Stimulated activated memory B cell treated with anti-CD40 and anti-IgM and Interleukin-4, amounts not matched to agents 10 μg/mL and 1 μg/mL and 100 μg/mL, for 72 hours (primary cell): ENCODE data around the gene CLDN2.

ENCODE experiments used
- ATAC-seq: fragments of 150-1000 bp; cut with Tn5 transposase; 2 replicates; pipeline ENCODE4 v1.10.0; 2021
- H3K27ac Mint-ChIP-seq: one replicate; pipeline ENCODE4 v1.8.0; 2022; ENCODE audit warnings: mild to moderate bottlenecking, mixed read lengths
- H3K27me3 Mint-ChIP-seq: one replicate; pipeline ENCODE4 v1.8.0; 2022; ENCODE audit warnings: mixed read lengths
- H3K36me3 Mint-ChIP-seq: one replicate; pipeline ENCODE4 v1.8.0; 2022; ENCODE audit warnings: mixed read lengths
- H3K4me1 Mint-ChIP-seq: one replicate; pipeline ENCODE4 v1.8.0; 2022; ENCODE audit warnings: mixed read lengths
- H3K4me3 Mint-ChIP-seq: one replicate; pipeline ENCODE4 v1.8.0; 2022; ENCODE audit warnings: mild to moderate bottlenecking, moderate library complexity, mixed read lengths
- H3K9me3 Mint-ChIP-seq: one replicate; pipeline ENCODE4 v1.8.0; 2022; ENCODE audit warnings: mixed read lengths

The CLDN2 gene

GRCh38 chrX:106903291-106903824 is 16.8 kb upstream of the CLDN2 start, which contains the start of gene RIPPLY1:
Gene RIPPLY1, minus strand, starts transcription at chrX:106903341. Its CDS starts 54 bp downstream, at chrX:106903287.
- H3K36me3 Mint-ChIP-seq: no peaks in the 10 kb centered on the region
- no peak within 1 kb of the TSS for H3K4me3 Mint-ChIP-seq
- ATAC-seq: no peak
- no peaks in the 10 kb centered on the region for H3K27me3 Mint-ChIP-seq
- H3K27ac Mint-ChIP-seq: no peak within 1 kb of the TSS
- no peaks in the 10 kb centered on the region for H3K4me1 Mint-ChIP-seq
- H3K9me3 Mint-ChIP-seq: no peaks in the 10 kb centered on the region

DNA sequence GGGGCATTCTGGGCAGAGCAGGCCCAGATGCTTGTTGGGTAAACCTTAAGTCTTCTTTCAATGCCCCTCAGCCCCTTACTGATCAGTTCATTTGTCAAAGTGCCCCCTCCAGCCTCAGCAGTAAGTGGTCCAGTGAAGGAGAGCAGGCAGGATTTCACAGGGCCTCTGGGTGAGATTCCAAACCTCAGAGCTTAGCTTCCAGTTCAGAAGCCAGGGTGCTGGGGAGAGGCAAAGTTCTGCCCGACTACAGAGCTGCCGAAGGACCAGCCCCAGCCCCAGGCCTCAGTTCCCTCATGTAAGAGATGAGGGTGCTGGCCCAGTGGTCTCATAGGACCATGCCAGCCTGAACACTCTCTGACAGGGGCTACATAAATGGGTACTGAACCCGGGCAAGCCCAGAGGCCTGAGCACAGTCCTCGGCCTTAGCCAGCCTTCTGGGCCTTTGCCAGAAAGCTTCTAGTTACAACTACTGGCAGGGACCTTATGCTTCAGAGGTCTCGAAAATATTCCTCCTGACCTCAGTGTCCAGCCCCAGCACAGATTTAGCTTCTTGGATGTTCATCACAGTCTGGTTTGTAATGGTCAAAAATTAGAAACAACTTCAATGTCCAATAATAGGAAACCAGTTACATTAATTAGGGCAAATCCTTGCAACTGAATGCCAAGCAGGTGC is 16.2 kb upstream of the CLDN2 start:
- Mint-ChIP-seq H3K36me3 (no peaks in the 10 kb centered on the region), H3K27me3 (no peaks in the 10 kb centered on the region), H3K4me1 (no peaks in the 10 kb centered on the region), H3K9me3 (no peaks in the 10 kb centered on the region), H3K27ac (no peak overlapping the region), H3K4me3 (no peak overlapping the region)
- no peak for ATAC-seq

DNA sequence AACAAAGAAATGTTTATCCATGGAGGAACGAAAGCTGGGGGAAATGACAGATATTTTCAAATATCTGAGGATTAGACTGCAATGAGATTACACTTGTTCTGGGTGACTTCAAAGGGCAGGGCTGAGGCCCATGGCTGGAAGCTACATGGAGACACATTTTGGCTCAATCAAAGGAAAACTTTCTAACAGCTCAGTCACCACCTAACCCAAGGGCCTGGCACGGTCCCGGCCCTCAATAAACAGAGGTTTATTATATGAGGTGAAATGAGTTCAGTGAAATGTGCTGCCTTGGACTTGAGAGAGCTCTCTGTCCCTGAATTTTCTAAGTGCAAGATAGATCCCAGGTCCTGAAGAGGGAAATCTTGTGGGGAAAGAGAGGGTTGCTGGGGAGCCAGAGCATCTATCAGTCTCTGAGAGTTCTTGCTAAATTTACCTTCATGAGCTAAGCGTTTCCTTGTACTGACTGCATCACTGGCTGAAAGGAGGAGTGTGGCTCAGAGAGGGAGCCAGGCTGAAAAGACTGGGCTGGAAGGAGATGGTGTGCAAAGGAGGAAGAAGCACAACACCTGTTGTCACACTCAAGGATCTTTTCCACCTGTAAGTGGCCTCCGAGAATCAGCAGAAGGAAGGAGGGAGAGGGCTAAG is 15.0 kb upstream of the CLDN2 start:
- no peak overlapping the region for H3K4me3 Mint-ChIP-seq

DNA sequence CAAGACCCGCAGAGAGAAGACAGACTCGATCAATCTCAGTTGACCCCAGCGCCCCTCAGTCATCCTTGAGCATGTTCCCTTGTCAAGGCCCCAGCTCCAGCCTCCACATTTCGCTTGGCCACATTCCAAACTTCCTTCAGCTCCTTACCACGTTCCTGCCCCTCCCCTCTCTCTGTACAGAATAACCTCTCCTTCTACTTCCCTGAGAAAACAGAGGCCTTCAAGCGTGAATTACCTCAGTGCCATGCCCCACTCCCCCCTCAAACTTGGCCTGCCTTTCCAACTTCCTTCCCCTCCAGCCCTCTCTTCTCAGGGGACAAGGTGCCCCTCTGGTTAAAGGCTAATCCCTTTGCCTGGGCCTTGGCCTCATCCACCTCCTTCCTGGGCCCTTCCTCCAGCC is 13.8 kb upstream of the CLDN2 start:
- Mint-ChIP-seq H3K27ac (no peak overlapping the region), H3K4me1 (no peaks in the 10 kb centered on the region), H3K4me3 (no peak overlapping the region), H3K27me3 (no peaks in the 10 kb centered on the region), H3K36me3 (no peaks in the 10 kb centered on the region), H3K9me3 (no peaks in the 10 kb centered on the region)
- no peak for ATAC-seq

More for the DNA sequence above, 15.0 kb upstream of the CLDN2 start:
- Mint-ChIP-seq H3K27ac (no peak overlapping the region), H3K36me3 (no peaks in the 10 kb centered on the region), H3K4me1 (no peaks in the 10 kb centered on the region), H3K27me3 (no peaks in the 10 kb centered on the region), H3K9me3 (no peaks in the 10 kb centered on the region)
- no peak for ATAC-seq

DNA sequence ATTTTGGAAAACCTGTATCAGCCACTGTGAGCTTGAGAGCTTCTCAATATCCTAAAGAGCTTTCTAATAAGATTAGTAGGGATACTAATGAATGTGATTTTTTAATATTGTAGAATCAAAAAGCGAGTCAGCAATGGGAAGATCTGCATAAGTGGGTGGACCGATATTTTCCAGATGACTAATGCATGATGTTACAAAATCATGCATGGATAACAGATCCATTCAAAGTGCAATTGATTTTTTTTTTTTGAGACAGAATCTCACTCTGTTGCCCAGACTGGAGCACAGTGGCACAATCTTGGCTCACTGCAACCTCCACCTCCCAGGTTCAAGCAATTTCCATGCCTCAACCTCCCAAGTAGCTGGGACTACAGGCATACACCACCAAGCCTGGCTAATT is 7.3 kb upstream of the CLDN2 start:
- H3K4me1 Mint-ChIP-seq: no peaks in the 10 kb centered on the region
- H3K36me3 Mint-ChIP-seq: no peaks in the 10 kb centered on the region
- no peak overlapping the region for H3K27ac Mint-ChIP-seq
- H3K9me3 Mint-ChIP-seq: no peaks in the 10 kb centered on the region
- H3K4me3 Mint-ChIP-seq: no peak overlapping the region
- peaks cover 22% of the 10 kb centered on the region for H3K27me3 Mint-ChIP-seq
- ATAC-seq: no peak

- Mint-ChIP-seq H3K9me3 (no peaks in the 10 kb centered on the region), H3K27me3 (peaks cover 24% of the 10 kb centered on the region), H3K27ac (no peak overlapping the region), H3K4me1 (no peaks in the 10 kb centered on the region), H3K4me3 (no peak overlapping the region), H3K36me3 (no peaks in the 10 kb centered on the region)
- ATAC-seq: no peak
These were observed 2.2 kb upstream of the CLDN2 start for GRCh38 chrX:106917830-106918500.

- Mint-ChIP-seq H3K36me3 (no peaks in the 10 kb centered on the region), H3K27me3 (peaks cover 10% of the 10 kb centered on the region), H3K27ac (no peak overlapping the region), H3K4me3 (no peak overlapping the region), H3K4me1 (no peaks in the 10 kb centered on the region), H3K9me3 (no peaks in the 10 kb centered on the region)
- no peak for ATAC-seq
These were observed 1.4 kb downstream of the CLDN2 start for GRCh38 chrX:106921637-106922036.

- H3K4me1 Mint-ChIP-seq: no peaks in the 10 kb centered on the region
- no peak overlapping the region for H3K27ac Mint-ChIP-seq
- no peak overlapping the region for H3K4me3 Mint-ChIP-seq
- no peaks in the 10 kb centered on the region for H3K36me3 Mint-ChIP-seq
- no peaks in the 10 kb centered on the region for H3K9me3 Mint-ChIP-seq
- no peak for ATAC-seq
- H3K27me3 Mint-ChIP-seq: no peaks in the 10 kb centered on the region
These were observed 6.8 kb downstream of the CLDN2 start for GRCh38 chrX:106927023-106927422.

- H3K27me3 Mint-ChIP-seq: no peaks in the 10 kb centered on the region
- no peaks in the 10 kb centered on the region for H3K36me3 Mint-ChIP-seq
- H3K9me3 Mint-ChIP-seq: no peaks in the 10 kb centered on the region
- no peak overlapping the region for H3K27ac Mint-ChIP-seq
- no peak for ATAC-seq
- H3K4me3 Mint-ChIP-seq: no peak overlapping the region
- no peaks in the 10 kb centered on the region for H3K4me1 Mint-ChIP-seq
These were observed 7.5 kb downstream of the CLDN2 start for GRCh38 chrX:106927700-106928099.

DNA sequence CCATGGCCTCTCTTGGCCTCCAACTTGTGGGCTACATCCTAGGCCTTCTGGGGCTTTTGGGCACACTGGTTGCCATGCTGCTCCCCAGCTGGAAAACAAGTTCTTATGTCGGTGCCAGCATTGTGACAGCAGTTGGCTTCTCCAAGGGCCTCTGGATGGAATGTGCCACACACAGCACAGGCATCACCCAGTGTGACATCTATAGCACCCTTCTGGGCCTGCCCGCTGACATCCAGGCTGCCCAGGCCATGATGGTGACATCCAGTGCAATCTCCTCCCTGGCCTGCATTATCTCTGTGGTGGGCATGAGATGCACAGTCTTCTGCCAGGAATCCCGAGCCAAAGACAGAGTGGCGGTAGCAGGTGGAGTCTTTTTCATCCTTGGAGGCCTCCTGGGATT is 8.0 kb downstream of the CLDN2 start:
- no peak overlapping the region for H3K4me3 Mint-ChIP-seq
- no peaks in the 10 kb centered on the region for H3K9me3 Mint-ChIP-seq
- ATAC-seq: no peak
- H3K36me3 Mint-ChIP-seq: no peaks in the 10 kb centered on the region
- H3K27ac Mint-ChIP-seq: no peak overlapping the region
- H3K4me1 Mint-ChIP-seq: no peaks in the 10 kb centered on the region
- no peaks in the 10 kb centered on the region for H3K27me3 Mint-ChIP-seq

GRCh38 chrX:106931831-106932491 is 11.8 kb downstream of the CLDN2 start:
- no peaks in the 10 kb centered on the region for H3K27me3 Mint-ChIP-seq
- no peak overlapping the region for H3K4me3 Mint-ChIP-seq
- H3K4me1 Mint-ChIP-seq: no peaks in the 10 kb centered on the region
- ATAC-seq: no peak
- no peaks in the 10 kb centered on the region for H3K9me3 Mint-ChIP-seq
- H3K36me3 Mint-ChIP-seq: no peaks in the 10 kb centered on the region
- H3K27ac Mint-ChIP-seq: no peak overlapping the region

DNA sequence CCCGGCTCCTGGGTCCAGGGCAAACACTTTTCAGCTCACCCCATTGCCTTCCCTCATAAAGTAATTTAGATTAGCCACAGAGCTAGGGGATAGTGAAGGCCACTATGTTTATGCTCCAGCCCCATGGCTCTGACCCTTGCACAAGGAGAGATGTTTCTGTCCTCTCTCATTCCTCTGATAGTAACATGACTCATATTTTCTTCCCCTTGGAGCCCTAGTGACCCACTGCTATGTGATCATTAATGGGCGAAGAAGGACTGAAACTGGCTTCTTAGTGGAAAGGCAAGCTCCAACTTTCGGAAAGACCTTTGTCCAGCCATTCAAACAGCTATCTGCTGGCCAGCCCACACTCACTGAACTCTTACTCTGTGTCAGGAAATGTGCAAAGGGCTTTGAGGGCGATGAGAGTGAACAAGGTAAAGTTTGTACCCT is 12.3 kb downstream of the CLDN2 start:
- H3K4me3 Mint-ChIP-seq: no peak overlapping the region

DNA sequence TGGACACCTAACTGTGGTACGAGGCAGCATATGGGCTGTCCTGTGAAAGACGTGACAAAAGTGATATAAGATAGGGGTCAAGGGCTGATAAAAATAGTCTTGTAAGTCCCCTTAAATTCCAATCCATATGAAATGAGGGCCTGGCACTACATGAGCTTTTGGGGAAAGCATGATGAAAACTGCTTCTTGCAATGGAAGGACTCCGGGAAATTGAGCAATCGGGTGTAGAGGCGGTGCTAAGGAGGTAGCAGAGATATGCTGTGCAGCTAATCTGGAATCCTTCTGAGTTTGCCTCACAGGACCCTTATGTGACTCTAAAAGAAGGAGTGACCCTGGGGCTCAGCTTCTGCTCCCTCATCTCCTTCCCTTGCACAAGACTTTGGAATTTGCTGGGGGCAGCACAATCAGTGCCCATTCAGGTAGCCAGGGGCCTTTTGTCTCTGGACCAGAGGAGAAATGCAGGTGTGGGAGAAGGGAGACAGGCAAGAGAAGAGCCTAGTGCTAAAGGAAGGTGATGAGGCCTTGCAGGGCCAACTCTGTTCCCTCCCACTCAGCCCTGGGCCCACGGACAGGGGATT is 12.8 kb downstream of the CLDN2 start:
- H3K27me3 Mint-ChIP-seq: no peaks in the 10 kb centered on the region
- ATAC-seq: no peak
- no peaks in the 10 kb centered on the region for H3K36me3 Mint-ChIP-seq
- no peaks in the 10 kb centered on the region for H3K9me3 Mint-ChIP-seq
- no peak overlapping the region for H3K27ac Mint-ChIP-seq
- H3K4me3 Mint-ChIP-seq: no peak overlapping the region
- H3K4me1 Mint-ChIP-seq: no peaks in the 10 kb centered on the region

More for the DNA sequence above, 12.3 kb downstream of the CLDN2 start:
- no peak for ATAC-seq
- Mint-ChIP-seq H3K4me1 (no peaks in the 10 kb centered on the region), H3K27me3 (no peaks in the 10 kb centered on the region), H3K9me3 (no peaks in the 10 kb centered on the region), H3K36me3 (no peaks in the 10 kb centered on the region), H3K27ac (no peak overlapping the region)

GRCh38 chrX:106933538-106933961 is 13.3 kb downstream of the CLDN2 start:
- no peaks in the 10 kb centered on the region for H3K4me1 Mint-ChIP-seq
- H3K36me3 Mint-ChIP-seq: no peaks in the 10 kb centered on the region
- no peaks in the 10 kb centered on the region for H3K9me3 Mint-ChIP-seq
- no peak overlapping the region for H3K4me3 Mint-ChIP-seq
- no peaks in the 10 kb centered on the region for H3K27me3 Mint-ChIP-seq
- no peak overlapping the region for H3K27ac Mint-ChIP-seq
- ATAC-seq: no peak

- H3K27me3 Mint-ChIP-seq: no peaks in the 10 kb centered on the region
- ATAC-seq: no peak
- no peak overlapping the region for H3K4me3 Mint-ChIP-seq
- no peaks in the 10 kb centered on the region for H3K9me3 Mint-ChIP-seq
- no peak overlapping the region for H3K27ac Mint-ChIP-seq
- H3K4me1 Mint-ChIP-seq: no peaks in the 10 kb centered on the region
- no peaks in the 10 kb centered on the region for H3K36me3 Mint-ChIP-seq
These were observed 15.0 kb downstream of the CLDN2 start for GRCh38 chrX:106935175-106935574.
